Lung (tissue), 12 donors: ENCODE results near the gene BTG4. TPM values are rescaled to one million over a fixed set of nuclear protein-coding genes. Genes with fewer than 3 reads are reported as not detected.
A peak's percentile ranks its signal among the peaks of the same experiment; 100 is the strongest.

ENCODE experiments used
- ATAC-seq: fragments of 200-7000 bp; cut with Tn5 transposase; one replicate; pipeline ENCODE4 v1.9.1; 2020; ENCODE audit warnings: moderate number of reproducible peaks; ENCODE audit not compliant: insufficient read depth, low FRiP score
- DNase-seq, 3 donors: peaks; one replicate each; pipeline ENCODE4 v3.0.0-alpha.2; 2013 to 2017
- H3K27ac ChIP-seq, 2 donors: one replicate each; pipeline ENCODE4 v1.5.1; 2013; ENCODE audit warnings: mild to moderate bottlenecking in 2 of 2, moderate library complexity in 2 of 2, control low read depth in 1 of 2, inconsistent platforms in 1 of 2, low read depth in 1 of 2, low read length in 1 of 2
- H3K27me3 ChIP-seq, 3 donors: one replicate each; pipeline ENCODE4 v1.5.1; 2013; ENCODE audit warnings: low read length in 2 of 3; ENCODE audit not compliant: control insufficient read depth in 3 of 3, insufficient read depth in 3 of 3
- H3K36me3 ChIP-seq, 4 donors: one replicate each; pipeline ENCODE4 v1.5.1; 2013; ENCODE audit warnings: low read length in 4 of 4, mild to moderate bottlenecking in 1 of 4, moderate library complexity in 1 of 4; ENCODE audit not compliant: control insufficient read depth in 4 of 4, insufficient read depth in 4 of 4
- H3K4me1 ChIP-seq, 5 donors: one replicate each; pipeline ENCODE4 v1.5.1; 2013; ENCODE audit warnings: low read length in 5 of 5, mild to moderate bottlenecking in 2 of 5, moderate library complexity in 1 of 5; ENCODE audit not compliant: control insufficient read depth in 5 of 5, insufficient read depth in 5 of 5
- H3K4me3 ChIP-seq: one replicate; pipeline ENCODE4 v1.5.1; 2013; ENCODE audit warnings: mild to moderate bottlenecking, control low read depth, moderate library complexity
- H3K9ac ChIP-seq, 2 donors: one replicate each; pipeline ENCODE4 v1.5.1; 2013; ENCODE audit warnings: low read length in 2 of 2, control low read depth in 1 of 2; ENCODE audit not compliant: insufficient read depth in 1 of 2
- H3K9me3 ChIP-seq, 4 donors: one replicate each; pipeline ENCODE4 v1.5.1; 2013; ENCODE audit warnings: low read length in 3 of 4, mild to moderate bottlenecking in 1 of 4, moderate library complexity in 1 of 4; ENCODE audit not compliant: control insufficient read depth in 4 of 4, insufficient read depth in 3 of 4
- CTCF ChIP-seq: IDR thresholded peaks from 2 replicates; pipeline ENCODE4 v1.5.1; 2012; ENCODE audit warnings: mild to moderate bottlenecking; ENCODE audit errors: control extremely low read depth, extremely low read depth
- WGBS, 2 donors: extraction: QIAGEN DNeasy Blood & Tissue Kit; methylation state at CpG; one replicate each; pipeline ENCODE4 v1.1.7; 2013; 5-methylcytosine and 5-hydroxymethylcytosine counted together
- polyA plus RNA-seq, 2 donors: library from polyadenylated mRNA; stranded (reverse); fragments of 200-250 nt; gene quantifications; one replicate each; pipeline ENCODE4 v1.2.1, GENCODE V29; 2013
- total RNA-seq, 2 donors: library from RNA; depleted of rRNA in 1 of 2; stranded (reverse); fragments of >200 nt in 1 of 2; gene quantifications; one replicate each; pipeline ENCODE4 v1.2.1, GENCODE V29; 2014 to 2021
- donor health status: control.
- donor health status: control.
- donor health status: Bipolar disorder and iron deficiency.
- donor health status: healthy.
- donor health status: DM: yes; HTN: yes; CAD: no.

Gene BTG4
- total and polyA plus RNA-seq, 4 donors, result 0.23 to 1.5 (median 0.52) TPM

DNA sequence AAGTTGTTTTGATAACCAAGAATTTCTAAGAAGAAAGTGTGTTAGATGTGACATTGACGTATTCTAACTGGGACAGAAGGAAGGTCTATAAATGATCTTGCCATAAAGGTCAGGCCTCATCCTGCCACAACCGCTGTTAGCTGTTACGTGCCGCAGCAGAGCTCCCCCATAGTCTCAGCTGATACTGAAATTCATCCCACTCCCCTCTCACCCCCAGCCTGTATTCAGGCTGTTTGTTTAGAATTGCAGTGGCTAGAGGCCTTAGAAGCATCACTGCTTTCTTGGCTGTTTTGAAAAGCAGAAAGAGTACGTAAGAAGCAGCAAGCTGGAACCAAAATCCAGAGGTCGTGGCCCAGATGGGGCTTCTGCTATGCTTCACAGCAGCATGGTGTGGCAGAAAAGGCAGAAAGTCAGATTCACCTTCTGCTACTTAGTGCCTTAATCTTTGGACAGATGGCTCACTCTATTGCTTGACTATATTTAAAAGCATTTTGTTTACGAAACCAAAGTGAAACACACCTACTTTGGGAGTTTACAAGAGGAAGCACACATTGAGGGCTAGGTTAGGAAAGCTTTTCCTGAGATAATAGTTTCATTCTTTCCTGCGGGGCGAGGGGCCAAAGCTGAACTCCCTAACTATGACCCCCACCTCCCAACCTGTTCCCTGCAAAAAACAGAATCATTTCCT lies 27.4 kb upstream of the BTG4 start:
- peak overlapping the region in 1 of 2 donors; percentile 78 for H3K27ac ChIP-seq
- H3K9ac ChIP-seq, result peak overlapping the region in 1 of 2 donors; percentile 69
- H3K4me3 ChIP-seq, result no peak overlapping the region
- H3K36me3 ChIP-seq, result peaks cover 0 to 3% (median under 1%) of the 10 kb centered on the region in 4 donors
- peak in 2 of 3 donors; percentile 19 to 32 for DNase-seq
- 68 to 78% methylated on average over 9 of the region's 9 CpGs for WGBS, 2 donors
- TF ChIP-seq CTCF, result no peak
- peaks cover 0 to 4% (median 4%) of the 10 kb centered on the region in 3 donors for H3K27me3 ChIP-seq
- peaks cover 0 to 20% (median 0%) of the 10 kb centered on the region in 5 donors for H3K4me1 ChIP-seq
- H3K9me3 ChIP-seq, result peaks cover 0 to 5% (median 1%) of the 10 kb centered on the region in 4 donors
- no peak for ATAC-seq

DNA sequence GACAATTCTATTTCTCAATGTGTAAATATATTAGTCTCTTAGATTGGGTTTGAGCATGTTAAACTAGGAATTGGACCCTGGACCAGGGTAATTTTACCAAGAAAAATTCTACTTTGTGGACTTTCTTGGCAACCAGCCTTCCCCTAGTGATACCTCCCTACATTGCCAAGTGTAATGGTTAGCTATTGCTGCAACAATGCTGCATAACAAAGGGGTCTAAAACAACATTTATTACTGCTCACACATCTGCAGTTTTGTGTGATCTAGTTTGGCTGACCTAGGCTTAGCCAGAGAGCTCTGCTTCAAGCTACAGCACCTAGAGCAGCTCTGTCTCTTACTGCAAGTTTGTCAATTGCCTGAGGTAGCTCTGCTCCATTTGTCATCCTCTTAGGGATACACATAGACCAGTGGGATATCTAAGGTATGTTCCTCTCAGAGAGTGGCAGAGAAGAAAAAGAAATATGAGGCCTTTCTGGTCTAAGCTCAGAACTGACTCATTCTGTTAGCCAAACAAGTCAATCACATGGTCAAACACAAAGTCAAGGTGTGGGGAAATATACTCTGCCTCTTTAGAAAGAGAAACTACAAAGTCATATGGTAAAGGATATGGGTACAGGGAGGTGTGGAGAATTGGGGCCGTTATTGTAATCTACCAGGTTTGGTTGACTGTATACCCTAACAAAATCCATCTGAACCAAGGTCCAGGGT lies 26.4 kb upstream of the BTG4 start:
- DNase-seq (no peak), ATAC-seq (no peak)
- Histone ChIP-seq H3K36me3 (no peaks in the 10 kb centered on the region), H3K27me3 (peaks cover 0 to 6% (median 5%) of the 10 kb centered on the region in 3 donors), H3K4me1 (peaks cover 0 to 20% (median 0%) of the 10 kb centered on the region in 5 donors), H3K9me3 (peaks cover 0 to 5% (median 1%) of the 10 kb centered on the region in 4 donors), H3K27ac (no peak overlapping the region), H3K9ac (no peak overlapping the region), H3K4me3 (no peak overlapping the region)
- WGBS, 2 donors, result 79 to 100% methylated on average over 1 of the region's 1 CpG
- TF ChIP-seq CTCF, result no peak

DNA sequence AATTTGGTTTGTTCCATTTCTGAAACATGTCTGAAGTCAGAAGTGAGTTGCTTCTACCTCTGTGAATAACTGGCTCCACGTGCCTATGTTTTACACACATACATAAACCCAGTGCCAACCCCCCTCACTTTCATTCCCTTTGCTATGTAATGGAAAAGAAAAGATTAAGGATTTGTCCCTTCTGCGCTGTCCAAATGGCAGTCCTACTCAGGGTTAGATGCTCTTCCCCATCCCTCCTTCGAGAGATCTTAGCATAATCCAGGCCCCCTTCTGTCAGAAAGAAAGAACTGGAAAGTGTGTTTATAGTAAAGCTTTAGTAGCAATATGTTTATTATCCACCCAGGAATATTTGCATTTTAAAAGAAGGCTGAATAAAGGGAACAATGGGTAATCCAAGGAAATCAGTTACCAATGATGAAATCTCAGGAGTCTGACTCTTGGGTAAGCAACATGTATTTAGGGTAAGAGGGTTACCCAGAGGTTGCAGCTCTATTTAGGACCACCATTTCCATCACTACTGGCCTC lies 25.2 kb upstream of the BTG4 start:
- H3K27me3 ChIP-seq, result peaks cover 0 to 9% (median 6%) of the 10 kb centered on the region in 3 donors
- ATAC-seq, result no peak

More for the DNA sequence above, 25.2 kb upstream of the BTG4 start:
- no peak overlapping the region for H3K9ac ChIP-seq
- no peak for DNase-seq
- 88 to 91% methylated on average over 3 of the region's 3 CpGs for WGBS, 2 donors
- H3K9me3 ChIP-seq, result peaks cover 0 to 5% (median 1%) of the 10 kb centered on the region in 4 donors
- H3K27ac ChIP-seq, result no peak overlapping the region
- TF ChIP-seq CTCF, result no peak
- H3K4me3 ChIP-seq, result no peak overlapping the region
- no peaks in the 10 kb centered on the region for H3K36me3 ChIP-seq
- peaks cover 0 to 20% (median 0%) of the 10 kb centered on the region in 5 donors for H3K4me1 ChIP-seq
